Activated T-helper 1 cell treated with anti-CD3 and anti-CD28 coated beads, Interleukin-2, amount 50 U/mL, for 16 hours (primary cell): Measurements from ENCODE around the gene PARD6G.
A peak's percentile ranks its signal among the peaks of the same experiment; 100 is the strongest.

Experiments
- DNase-seq, 2 donors: peaks; one replicate each; pipeline ENCODE4 v3.0.0-alpha.2; 2020; ENCODE audit warnings: low read depth in 1 of 2, low spot score in 1 of 2

Gene PARD6G

DNA sequence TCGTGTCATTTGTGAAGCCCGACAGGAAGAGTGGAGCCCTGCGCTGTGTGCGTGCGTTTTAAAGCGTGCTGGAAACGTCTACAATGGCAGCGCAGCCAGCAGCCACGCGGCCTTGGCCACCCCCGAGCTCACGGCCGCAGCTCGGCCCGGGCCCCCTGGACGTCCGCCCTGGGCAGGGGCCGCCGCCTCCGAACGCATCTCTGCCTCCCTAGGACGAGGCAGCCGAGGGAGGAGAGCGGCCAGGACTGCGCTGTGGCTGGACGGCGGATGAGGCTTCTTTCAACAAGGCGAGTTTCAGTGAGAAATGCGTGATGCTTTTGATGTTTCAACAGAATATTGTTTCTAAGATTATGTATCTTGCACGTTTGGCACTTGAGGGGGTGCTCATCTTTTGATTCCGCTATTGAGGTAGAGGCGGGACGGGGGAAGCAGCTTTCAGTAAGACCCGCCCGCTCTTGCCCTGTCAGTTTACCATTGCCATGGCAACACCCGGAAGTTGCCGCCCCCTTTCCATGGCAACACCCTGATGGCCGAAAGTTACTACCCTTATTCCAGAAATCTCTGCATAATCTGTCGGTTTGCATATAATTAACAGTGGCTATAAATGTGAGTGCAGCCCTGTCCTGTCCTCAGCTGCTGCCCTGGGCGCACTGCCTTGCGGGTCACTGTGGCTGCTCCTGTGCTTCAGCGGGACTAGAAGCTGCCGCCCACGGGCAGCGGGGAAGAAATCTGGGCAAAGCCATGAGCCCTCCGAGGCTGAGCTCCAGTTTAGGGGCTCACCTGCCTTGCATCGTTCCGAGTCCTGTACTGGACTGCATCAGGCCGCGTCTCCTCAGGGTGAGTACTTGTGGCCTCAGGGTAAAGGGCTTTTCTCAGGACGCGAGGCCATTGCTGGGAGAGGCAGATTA, 99.6 kb downstream of the PARD6G start:
- DNase-seq = peak; percentile 40 to 50

- no peak for DNase-seq
Measured at GRCh38 chr18:80147037-80147417, 100.3 kb downstream of the PARD6G start.

DNA sequence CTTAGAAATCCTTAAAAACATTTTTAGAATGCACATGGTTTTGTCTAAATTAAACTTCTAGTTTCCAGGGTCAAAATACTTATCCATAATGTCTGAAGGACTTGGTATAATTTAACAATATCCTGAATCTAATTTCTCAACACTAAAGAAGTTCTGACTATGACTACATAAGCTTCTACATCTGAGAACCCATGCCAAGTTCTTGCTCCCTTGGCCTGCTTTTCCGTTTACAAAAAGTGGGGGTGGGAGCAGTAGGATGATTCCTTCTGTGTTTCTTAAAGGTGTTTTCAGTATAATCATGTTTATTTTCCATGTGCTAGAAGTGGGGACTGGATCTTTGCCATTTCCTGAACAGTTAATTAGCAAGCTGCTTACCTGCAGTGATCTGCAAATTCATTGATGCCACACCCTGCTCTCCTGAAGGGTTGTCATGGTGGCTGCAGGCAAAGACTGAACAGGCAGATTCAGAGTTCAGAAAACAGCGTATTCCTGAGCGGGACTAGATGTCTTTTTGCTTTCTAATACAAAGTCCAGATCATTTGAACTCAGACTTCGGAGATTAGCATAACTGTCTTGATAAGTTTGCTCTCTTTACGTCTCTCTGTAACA, 102.0 kb downstream of the PARD6G start:
- no peak for DNase-seq

GRCh38 chr18:80143881-80144280, 103.4 kb downstream of the PARD6G start:
- DNase-seq = no peak

GRCh38 chr18:80140455-80140985, 106.8 kb downstream of the PARD6G start:
- no peak for DNase-seq

DNA sequence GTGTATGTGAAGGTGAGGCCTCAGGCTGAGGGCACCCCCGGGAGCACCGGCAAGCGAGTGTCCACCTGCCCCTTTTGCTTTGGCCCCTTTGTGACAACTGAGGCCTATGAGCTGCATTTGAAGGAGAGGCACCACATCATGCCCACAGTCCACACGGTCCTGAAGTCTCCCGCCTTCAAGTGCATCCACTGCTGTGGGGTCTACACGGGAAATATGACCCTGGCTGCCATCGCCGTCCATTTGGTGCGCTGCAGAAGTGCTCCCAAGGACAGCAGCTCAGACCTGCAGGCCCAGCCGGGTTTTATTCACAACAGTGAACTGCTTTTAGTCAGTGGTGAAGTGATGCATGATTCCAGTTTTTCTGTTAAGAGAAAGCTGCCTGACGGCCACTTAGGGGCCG, 109.3 kb downstream of the PARD6G start:
- no peak for DNase-seq

GRCh38 chr18:80137137-80137536, 110.2 kb downstream of the PARD6G start:
- DNase-seq = no peak

GRCh38 chr18:80136679-80137078, 110.6 kb downstream of the PARD6G start:
- DNase-seq = no peak

DNA sequence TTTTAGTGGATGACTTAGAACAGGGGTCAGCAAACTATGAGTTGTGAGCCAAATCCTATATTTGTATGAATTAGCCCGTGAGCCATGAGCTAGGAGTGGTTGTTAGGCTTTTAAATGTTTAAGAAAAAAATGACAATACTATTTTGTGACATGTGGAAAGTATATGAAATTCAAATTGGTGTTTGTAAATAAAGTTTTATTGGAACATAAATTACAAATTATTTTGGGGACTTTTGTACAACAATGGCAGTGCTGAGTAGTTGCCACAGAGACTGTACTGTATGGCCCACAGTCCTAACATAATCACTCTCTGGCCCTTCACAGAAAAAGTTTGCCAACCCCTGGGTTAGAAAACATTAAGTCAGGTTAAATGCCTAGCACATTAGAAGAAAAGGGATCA, 112.2 kb downstream of the PARD6G start:
- DNase-seq = no peak

DNA sequence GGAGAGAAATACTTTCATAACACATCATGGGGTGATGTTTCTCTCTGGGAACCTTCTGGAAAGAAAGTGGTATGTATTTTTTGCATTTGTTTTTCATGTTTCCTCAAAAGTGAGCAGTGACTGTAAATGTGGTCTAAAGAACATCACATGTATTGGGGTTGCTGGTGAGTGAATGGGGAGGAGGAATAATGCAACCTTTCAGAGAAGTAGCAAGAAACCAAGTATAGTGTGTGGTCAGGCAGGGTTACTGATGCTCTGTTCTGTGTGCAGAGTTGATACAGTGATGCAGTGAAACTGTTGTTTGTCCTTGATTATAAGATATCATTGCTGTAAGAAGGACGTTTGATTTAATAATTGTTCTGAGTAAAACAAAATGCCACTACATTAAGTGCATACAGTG, 114.2 kb downstream of the PARD6G start:
- DNase-seq = no peak

- no peak for DNase-seq
Measured at GRCh38 chr18:80132180-80132812, 115.0 kb downstream of the PARD6G start.

GRCh38 chr18:80130555-80130954, 116.8 kb downstream of the PARD6G start:
- DNase-seq = no peak

DNA sequence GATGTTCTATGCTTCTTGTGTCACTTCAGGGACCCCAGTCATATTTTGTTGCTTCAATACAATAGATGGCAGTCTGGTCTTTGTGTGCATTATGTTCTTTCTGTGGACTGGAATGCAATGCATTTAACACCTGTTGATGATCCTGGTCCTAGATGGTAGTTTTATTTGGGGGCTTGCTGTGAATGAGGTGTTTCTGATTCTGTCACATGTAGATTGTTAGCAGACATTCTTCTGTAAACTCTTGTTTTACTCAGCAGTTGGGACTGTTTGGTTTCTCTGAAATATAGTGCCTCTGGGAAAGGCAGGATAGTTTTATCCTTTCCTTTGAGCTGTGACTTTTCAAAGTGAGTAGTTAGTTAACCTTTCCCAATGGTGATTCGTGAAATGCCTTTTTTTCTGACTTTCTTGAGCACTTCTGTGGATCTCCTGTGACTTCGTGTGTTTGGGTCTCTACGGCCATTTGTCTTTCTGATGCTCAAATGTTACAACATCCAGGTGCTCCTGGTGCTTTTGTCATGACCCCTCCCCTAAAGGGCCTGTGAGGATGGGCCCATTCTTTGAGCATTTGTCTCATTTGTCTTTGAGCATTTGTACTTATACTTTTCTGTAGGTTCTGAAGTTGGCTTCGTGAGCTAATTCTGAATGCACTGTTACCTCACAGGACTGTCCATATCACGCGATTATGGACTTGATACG, 117.5 kb downstream of the PARD6G start:
- DNase-seq = no peak

GRCh38 chr18:80127635-80128034, 119.7 kb downstream of the PARD6G start:
- DNase-seq = no peak

DNA sequence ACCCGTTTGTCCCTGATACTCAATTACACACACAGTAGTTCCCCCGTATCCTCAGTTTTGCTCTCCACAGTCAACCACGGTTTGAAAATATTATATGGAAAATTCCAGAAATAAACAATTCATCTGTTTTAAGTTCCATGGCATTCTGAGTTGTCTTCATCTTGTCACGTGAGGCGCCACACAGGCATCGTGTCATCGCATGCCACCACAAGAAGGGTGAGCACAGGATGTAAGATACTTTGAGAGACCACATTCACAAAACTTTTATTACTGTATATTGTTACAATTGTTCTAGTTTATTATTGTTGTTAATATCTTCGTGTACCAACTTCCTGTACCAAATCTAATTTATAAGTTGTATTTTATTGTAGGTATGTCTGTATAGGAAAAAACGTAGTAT, 120.5 kb downstream of the PARD6G start:
- DNase-seq = no peak

DNA sequence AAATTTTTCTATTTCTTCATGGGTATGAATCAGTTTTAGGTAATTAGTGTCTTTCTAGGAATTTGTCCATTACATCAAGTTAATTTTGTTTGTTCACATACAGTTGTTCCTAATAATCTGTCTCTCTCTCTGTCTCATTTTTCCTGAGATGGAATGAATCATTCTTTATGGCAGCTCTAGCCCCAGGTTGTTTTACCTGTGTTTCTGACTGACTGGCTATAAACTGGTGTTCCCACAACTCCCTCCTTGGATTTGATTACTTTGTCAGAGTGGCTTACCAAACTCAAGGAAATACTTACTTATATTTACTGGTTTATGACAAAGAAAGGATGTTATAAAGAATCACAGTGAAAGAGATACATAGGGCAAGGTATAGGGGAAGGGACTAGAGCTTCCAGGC, 123.2 kb downstream of the PARD6G start:
- no peak for DNase-seq

GRCh38 chr18:80120932-80121331, 126.4 kb downstream of the PARD6G start:
- DNase-seq = no peak

GRCh38 chr18:80119111-80119510, 128.2 kb downstream of the PARD6G start:
- no peak for DNase-seq

DNA sequence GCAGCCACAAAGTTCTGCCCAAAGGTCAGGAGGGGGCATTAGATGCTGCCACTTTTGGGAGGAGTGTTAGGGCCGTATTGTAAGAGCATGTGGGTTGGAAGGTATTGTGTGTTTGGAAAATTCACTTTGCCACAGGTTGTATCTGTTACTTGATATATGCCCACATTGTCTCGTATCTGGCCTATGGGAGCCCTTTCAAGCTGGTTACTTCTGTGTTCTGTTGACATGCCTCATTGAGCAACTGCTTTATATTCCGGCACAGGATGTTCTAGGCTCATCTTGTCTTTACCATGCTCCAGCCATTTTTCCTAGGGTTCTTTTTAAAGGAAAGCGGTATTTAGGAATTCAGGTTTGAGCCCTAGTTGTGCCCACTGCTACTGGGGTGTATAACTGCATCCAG, 132.3 kb downstream of the PARD6G start:
- DNase-seq = no peak

GRCh38 chr18:80112624-80113248, 134.6 kb downstream of the PARD6G start:
- no peak for DNase-seq

DNA sequence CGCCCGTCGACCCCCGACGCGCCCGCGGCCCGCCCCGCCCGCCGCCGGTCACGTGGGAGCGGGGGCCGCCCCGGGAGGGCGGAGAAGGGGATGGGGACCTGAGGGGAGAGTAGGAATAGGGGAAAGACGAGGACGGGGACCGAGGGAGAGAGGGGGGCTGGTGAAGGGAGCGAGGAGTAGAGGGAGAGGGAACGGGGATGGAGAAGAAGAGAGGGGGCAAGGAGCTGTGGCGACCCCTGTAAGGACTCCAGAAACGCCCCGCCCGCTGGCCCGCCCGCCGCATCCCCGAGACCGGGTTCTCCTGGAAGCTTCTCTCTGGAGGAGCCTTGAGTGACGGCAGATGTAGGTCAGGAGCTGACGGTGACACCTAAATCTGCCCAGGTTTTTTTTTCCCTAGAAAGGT, 137.6 kb downstream of the PARD6G start:
- no peak for DNase-seq
